ENCODE measurements around the gene RANBP3L. TPM values are rescaled to one million over a fixed set of nuclear protein-coding genes. Genes with fewer than 3 reads are reported as not detected.

RANBP3L gene
- polyA plus RNA-seq, 1 donor from 2014 or later = 2.5 TPM

DNA sequence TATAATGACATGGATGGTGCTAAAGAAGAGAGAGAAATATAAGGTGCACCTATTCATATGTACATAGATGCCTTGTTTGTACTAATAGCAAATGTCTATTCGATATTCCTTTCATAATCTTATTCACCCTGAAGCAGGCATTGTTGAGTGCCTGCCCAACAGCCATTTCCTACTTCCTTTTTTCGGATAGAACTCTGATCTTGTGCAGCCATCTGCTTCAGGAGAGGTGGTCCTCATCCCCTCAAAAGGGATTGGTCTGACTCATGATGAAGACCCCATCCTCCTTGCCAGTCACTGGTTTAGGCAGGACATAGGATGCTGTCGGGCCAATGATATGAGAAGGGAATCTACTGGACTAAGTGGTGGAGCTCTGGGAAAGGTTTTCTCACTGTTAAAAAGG lies 8.4 kb upstream of the RANBP3L start:
- Histone ChIP-seq H3K9me3 (ENCODE audit: low read length) (no peaks in the 10 kb centered on the region), H3K36me3 (ENCODE audit: insufficient read depth, low read length) (no peaks in the 10 kb centered on the region), H3F3A (ENCODE audit: insufficient read depth, low read length, poor library complexity, severe bottlenecking) (no peaks in the 10 kb centered on the region), H3K4me3 (ENCODE audit: low read length) (no peak overlapping the region), H2AFZ (ENCODE audit: low read depth, low read length) (no peak overlapping the region), H3K9me2 (ENCODE audit: insufficient read depth, low read length) (no peaks in the 10 kb centered on the region), H3K27me3 (ENCODE audit: insufficient read depth, low read depth, low read length) (no peaks in the 10 kb centered on the region), H3K79me2 (replicated peaks; ENCODE audit: insufficient read depth, low read length) (no peaks in the 10 kb centered on the region), H3K4me2 (ENCODE audit: low read length) (no peak overlapping the region), H4K20me1 (ENCODE audit: insufficient read depth) (no peaks in the 10 kb centered on the region), H3K27ac (ENCODE audit: low read length) (no peak overlapping the region), H3K9ac (ENCODE audit: low read length) (no peak overlapping the region)
- TF ChIP-seq RAD21 (conservative IDR thresholded peaks at IDR 0.05) (no peak), TAF1 (IDR thresholded peaks at IDR 0.05; ENCODE audit: low read depth) (no peak), SMC3 (conservative IDR thresholded peaks at IDR 0.05; ENCODE audit: poor library complexity) (no peak)
- TF ChIP-seq, protein P1, sequence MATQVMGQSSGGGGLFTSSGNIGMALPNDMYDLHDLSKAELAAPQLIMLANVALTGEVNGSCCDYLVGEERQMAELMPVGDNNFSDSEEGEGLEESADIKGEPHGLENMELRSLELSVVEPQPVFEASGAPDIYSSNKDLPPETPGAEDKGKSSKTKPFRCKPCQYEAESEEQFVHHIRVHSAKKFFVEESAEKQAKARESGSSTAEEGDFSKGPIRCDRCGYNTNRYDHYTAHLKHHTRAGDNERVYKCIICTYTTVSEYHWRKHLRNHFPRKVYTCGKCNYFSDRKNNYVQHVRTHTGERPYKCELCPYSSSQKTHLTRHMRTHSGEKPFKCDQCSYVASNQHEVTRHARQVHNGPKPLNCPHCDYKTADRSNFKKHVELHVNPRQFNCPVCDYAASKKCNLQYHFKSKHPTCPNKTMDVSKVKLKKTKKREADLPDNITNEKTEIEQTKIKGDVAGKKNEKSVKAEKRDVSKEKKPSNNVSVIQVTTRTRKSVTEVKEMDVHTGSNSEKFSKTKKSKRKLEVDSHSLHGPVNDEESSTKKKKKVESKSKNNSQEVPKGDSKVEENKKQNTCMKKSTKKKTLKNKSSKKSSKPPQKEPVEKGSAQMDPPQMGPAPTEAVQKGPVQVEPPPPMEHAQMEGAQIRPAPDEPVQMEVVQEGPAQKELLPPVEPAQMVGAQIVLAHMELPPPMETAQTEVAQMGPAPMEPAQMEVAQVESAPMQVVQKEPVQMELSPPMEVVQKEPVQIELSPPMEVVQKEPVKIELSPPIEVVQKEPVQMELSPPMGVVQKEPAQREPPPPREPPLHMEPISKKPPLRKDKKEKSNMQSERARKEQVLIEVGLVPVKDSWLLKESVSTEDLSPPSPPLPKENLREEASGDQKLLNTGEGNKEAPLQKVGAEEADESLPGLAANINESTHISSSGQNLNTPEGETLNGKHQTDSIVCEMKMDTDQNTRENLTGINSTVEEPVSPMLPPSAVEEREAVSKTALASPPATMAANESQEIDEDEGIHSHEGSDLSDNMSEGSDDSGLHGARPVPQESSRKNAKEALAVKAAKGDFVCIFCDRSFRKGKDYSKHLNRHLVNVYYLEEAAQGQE (IDR thresholded peaks at IDR 0.05; ENCODE audit: borderline replicate concordance) = no peak

DNA sequence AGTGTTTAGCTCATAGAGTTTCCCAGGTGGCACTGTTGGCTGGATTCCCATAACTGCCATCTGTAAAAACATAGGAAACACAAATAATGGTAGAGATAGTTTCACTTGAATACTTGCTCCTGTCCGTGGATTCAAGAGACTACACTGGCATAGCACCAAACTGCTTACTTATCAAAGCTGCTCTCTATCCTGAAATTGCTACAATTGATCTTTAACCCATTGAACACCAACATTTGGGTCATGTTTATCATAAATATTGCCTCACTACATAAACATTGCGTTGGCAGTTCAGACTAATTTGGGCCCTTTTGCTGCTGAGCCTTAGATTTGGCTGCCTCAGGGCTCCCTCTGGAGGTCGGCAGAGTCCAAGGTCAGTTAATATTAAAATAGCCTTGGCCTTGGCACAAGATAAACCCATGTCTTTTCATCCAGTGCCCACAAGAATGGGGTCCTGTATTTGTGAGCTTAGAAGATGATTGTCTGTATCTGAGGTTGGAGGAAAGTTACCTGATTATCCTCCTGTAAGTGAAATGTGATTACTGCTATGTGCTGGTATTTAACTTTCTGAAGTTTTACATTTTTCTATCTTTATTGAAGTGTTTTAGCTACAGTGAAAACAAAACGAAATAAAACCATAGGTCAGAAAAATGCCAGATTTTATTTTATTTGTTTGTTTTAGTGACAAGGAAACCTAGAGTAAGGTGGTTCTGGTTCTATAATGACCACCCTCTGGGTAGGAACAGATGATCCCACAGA lies 4.0 kb upstream of the RANBP3L start:
- Histone ChIP-seq H3K27ac (ENCODE audit: low read length) (no peak overlapping the region), H3K79me2 (replicated peaks; ENCODE audit: insufficient read depth, low read length) (no peaks in the 10 kb centered on the region), H3K9me3 (ENCODE audit: low read length) (no peaks in the 10 kb centered on the region), H3K27me3 (ENCODE audit: insufficient read depth, low read depth, low read length) (no peaks in the 10 kb centered on the region), H3F3A (ENCODE audit: insufficient read depth, low read length, poor library complexity, severe bottlenecking) (no peaks in the 10 kb centered on the region), H3K36me3 (ENCODE audit: insufficient read depth, low read length) (no peaks in the 10 kb centered on the region), H3K9me2 (ENCODE audit: insufficient read depth, low read length) (no peaks in the 10 kb centered on the region), H3K9ac (ENCODE audit: low read length) (no peak overlapping the region), H3K4me3 (ENCODE audit: low read length) (no peak overlapping the region), H2AFZ (ENCODE audit: low read depth, low read length) (no peak overlapping the region), H3K4me2 (ENCODE audit: low read length) (no peak overlapping the region), H4K20me1 (ENCODE audit: insufficient read depth) (no peaks in the 10 kb centered on the region)
- TF ChIP-seq, protein P1 (IDR thresholded peaks at IDR 0.05; ENCODE audit: borderline replicate concordance) = no peak
- TF ChIP-seq EZH2 (IDR thresholded peaks at IDR 0.05; ENCODE audit: borderline replicate concordance, insufficient read depth, low read length, poor library complexity, severe bottlenecking) (no peak), RAD21 (conservative IDR thresholded peaks at IDR 0.05) (peak; percentile 73), POLR2AphosphoS5 (IDR thresholded peaks at IDR 0.05) (no peak), SMC3 (conservative IDR thresholded peaks at IDR 0.05; ENCODE audit: poor library complexity) (peak; percentile 71), MXI1 (conservative IDR thresholded peaks at IDR 0.05; ENCODE audit: poor library complexity, severe bottlenecking) (no peak), EP300 (conservative IDR thresholded peaks at IDR 0.05; ENCODE audit: poor library complexity, severe bottlenecking) (no peak), TAF1 (IDR thresholded peaks at IDR 0.05; ENCODE audit: low read depth) (no peak)
- TF ChIP-seq, protein P2, sequence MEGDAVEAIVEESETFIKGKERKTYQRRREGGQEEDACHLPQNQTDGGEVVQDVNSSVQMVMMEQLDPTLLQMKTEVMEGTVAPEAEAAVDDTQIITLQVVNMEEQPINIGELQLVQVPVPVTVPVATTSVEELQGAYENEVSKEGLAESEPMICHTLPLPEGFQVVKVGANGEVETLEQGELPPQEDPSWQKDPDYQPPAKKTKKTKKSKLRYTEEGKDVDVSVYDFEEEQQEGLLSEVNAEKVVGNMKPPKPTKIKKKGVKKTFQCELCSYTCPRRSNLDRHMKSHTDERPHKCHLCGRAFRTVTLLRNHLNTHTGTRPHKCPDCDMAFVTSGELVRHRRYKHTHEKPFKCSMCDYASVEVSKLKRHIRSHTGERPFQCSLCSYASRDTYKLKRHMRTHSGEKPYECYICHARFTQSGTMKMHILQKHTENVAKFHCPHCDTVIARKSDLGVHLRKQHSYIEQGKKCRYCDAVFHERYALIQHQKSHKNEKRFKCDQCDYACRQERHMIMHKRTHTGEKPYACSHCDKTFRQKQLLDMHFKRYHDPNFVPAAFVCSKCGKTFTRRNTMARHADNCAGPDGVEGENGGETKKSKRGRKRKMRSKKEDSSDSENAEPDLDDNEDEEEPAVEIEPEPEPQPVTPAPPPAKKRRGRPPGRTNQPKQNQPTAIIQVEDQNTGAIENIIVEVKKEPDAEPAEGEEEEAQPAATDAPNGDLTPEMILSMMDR (IDR thresholded peaks at IDR 0.05; ENCODE audit: poor library complexity, severe bottlenecking) = peak; percentile 69
